Chondrocyte (in vitro differentiated cells): ENCODE measurements around the gene TMEM163. TPM values are rescaled to one million over a fixed set of nuclear protein-coding genes. Genes with fewer than 3 reads are reported as not detected.

Experiments used
- DNase-seq: peaks from one replicate; pipeline ENCODE4 v3.0.0; 2021; ENCODE audit warnings: mixed read lengths, low spot score
- H3K27ac Mint-ChIP-seq: one replicate; pipeline ENCODE4 v1.8.0; 2021; ENCODE audit warnings: mild to moderate bottlenecking, moderate library complexity, mixed read lengths; ENCODE audit not compliant: unreplicated experiment
- H3K27me3 Mint-ChIP-seq: 2 replicates; pipeline ENCODE4 v1.8.0; 2021; ENCODE audit warnings: low read depth, mixed read lengths
- H3K36me3 Mint-ChIP-seq: 2 replicates; pipeline ENCODE4 v1.8.0; 2021; ENCODE audit warnings: low read depth, mixed read lengths
- H3K4me1 Mint-ChIP-seq: 2 replicates; pipeline ENCODE4 v1.8.0; 2021; ENCODE audit warnings: low read depth, mild to moderate bottlenecking, mixed read lengths
- H3K4me3 Mint-ChIP-seq: one replicate; pipeline ENCODE4 v1.8.0; 2021; ENCODE audit warnings: mild to moderate bottlenecking, moderate library complexity, mixed read lengths; ENCODE audit not compliant: unreplicated experiment
- H3K9me3 Mint-ChIP-seq: 2 replicates; pipeline ENCODE4 v1.8.0; 2021; ENCODE audit warnings: low read depth, mixed read lengths
- CTCF ChIP-seq: fragments of 200-600 bp; sonication (generic); IDR thresholded peaks from 2 replicates; pipeline ENCODE4 v1.5.0; 2021; ENCODE audit warnings: antibody characterized with exemption, mild to moderate bottlenecking, moderate library complexity
- total RNA-seq: library from RNA; stranded (reverse); gene quantifications from 3 replicates; pipeline ENCODE4 v1.2.1, GENCODE V29; 2021

Gene TMEM163
- total RNA-seq, 1 donor from 2014 or later = 0.07 TPM

DNA sequence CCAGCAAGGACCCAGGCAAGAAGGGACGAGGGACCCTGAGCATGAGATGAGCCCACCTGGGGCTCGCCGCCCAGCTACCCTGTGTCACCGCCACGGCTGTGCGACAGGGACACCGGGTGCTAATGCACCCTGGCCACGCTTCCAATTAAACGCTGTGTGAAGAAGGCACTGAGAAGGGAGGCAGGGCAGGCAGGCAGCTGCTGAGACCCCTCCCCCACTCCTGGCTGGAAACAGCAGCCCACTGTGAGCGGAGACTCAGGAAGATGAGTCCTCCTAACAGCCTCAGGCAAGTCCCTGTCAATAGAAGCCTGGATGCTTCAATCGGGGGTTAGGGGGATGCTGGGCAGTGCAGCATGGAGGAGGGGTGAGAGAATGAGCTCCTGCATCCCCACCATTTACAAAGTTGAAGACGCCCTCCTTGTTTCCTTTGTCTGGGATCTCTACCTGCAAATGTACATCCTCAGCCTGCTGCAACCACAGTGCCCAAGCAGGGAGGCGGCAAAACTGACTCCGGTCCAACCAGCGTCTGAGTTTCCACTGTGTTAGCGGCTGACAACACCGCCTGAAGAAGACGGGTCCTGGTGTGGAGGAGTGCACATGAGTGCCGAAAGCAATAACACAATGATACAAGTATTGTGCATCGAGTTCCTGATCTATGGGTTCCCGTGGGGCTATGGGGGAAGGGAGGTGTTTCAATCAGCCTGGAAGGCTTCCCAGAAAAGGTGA is 12.8 kb downstream of the TMEM163 start:
- DNase-seq = no peak
- no peak for TF ChIP-seq CTCF
- H3K27me3 Mint-ChIP-seq = peaks cover 62% of the 10 kb centered on the region
- peaks cover 2% of the 10 kb centered on the region for H3K36me3 Mint-ChIP-seq
- H3K4me1 Mint-ChIP-seq = peaks cover 8% of the 10 kb centered on the region
- no peak overlapping the region for H3K4me3 Mint-ChIP-seq
- H3K9me3 Mint-ChIP-seq = no peaks in the 10 kb centered on the region
- H3K27ac Mint-ChIP-seq = no peak overlapping the region

- Mint-ChIP-seq H3K4me1 (peaks cover 8% of the 10 kb centered on the region), H3K27me3 (peaks cover 57% of the 10 kb centered on the region), H3K4me3 (no peak overlapping the region), H3K9me3 (no peaks in the 10 kb centered on the region), H3K36me3 (no peaks in the 10 kb centered on the region), H3K27ac (no peak overlapping the region)
- no peak for TF ChIP-seq CTCF
- no peak for DNase-seq
These were observed 14.6 kb downstream of the TMEM163 start for GRCh38 chr2:134704173-134704572.

DNA sequence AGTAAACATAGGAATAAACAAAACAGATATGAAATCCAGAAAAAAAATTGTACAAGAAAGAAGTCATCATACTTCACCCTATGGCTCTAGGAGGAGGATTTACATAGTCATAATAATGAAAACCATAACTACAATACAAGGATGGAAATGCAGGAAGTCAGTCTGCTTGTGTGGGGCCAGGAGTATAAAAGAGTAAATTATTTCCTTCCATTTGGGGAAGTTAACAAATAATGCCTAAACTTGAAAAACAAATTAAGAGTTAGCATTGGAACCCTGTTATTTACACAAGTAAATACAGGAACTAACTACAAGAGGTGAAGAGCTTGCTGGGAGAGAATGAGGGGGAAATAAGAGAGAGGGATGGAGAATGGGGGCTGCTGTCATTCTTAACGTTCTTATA is 15.4 kb downstream of the TMEM163 start:
- Mint-ChIP-seq H3K4me1 (peaks cover 8% of the 10 kb centered on the region), H3K27ac (no peak overlapping the region), H3K9me3 (no peaks in the 10 kb centered on the region)

GRCh38 chr2:134700730-134701129 is 18.1 kb downstream of the TMEM163 start:
- Mint-ChIP-seq H3K27ac (no peak overlapping the region), H3K4me1 (no peaks in the 10 kb centered on the region), H3K36me3 (no peaks in the 10 kb centered on the region), H3K9me3 (no peaks in the 10 kb centered on the region), H3K4me3 (no peak overlapping the region), H3K27me3 (peaks cover 46% of the 10 kb centered on the region)
- TF ChIP-seq CTCF = no peak
- DNase-seq = no peak

More for the DNA sequence above, 15.4 kb downstream of the TMEM163 start:
- Mint-ChIP-seq H3K27me3 (peaks cover 52% of the 10 kb centered on the region), H3K4me3 (no peak overlapping the region), H3K36me3 (no peaks in the 10 kb centered on the region)
- no peak for DNase-seq
- no peak for TF ChIP-seq CTCF

DNA sequence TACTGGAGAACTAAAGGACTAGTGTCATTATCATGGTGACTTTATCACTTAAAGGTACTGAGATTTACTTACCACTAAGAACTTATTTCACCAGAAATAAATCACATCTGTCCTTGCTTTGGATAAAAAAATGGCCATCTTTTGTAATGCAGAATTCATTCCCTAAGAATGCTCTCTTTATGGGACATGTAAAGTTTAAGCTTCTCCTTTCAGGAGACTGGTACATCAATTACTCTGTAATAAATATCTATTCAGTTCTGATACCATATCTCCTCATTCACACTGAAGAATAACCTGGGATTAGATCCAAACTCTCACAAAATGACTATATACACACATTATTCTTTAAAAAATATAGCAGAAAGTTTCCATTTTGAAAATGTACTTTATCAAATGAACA is 24.4 kb downstream of the TMEM163 start:
- no peak for TF ChIP-seq CTCF
- Mint-ChIP-seq H3K9me3 (no peaks in the 10 kb centered on the region), H3K27ac (no peak overlapping the region), H3K36me3 (no peaks in the 10 kb centered on the region), H3K4me1 (no peaks in the 10 kb centered on the region), H3K4me3 (no peak overlapping the region), H3K27me3 (peaks cover 18% of the 10 kb centered on the region)
- no peak for DNase-seq
